ENCODE measurements around the gene UBE2H. TPM values are rescaled to one million over a fixed set of nuclear protein-coding genes. Genes with fewer than 3 reads are reported as not detected.

Gene UBE2H
- total RNA-seq, 2 experiments from 2014 or later: 35.6 to 42.1 TPM

- Mint-ChIP-seq H3K27ac (no peak overlapping the region), H3K4me1 (no peaks in the 10 kb centered on the region), H3K4me3 (no peak overlapping the region), H3K36me3 (no peaks in the 10 kb centered on the region), H3K9me3 (no peaks in the 10 kb centered on the region), H3K27me3 (peaks cover 5% of the 10 kb centered on the region)
- POLR2A ChIA-PET: interaction anchor here (0.5 kb wide), 1 partner anchor 10 kb away, joined by 4 read pairs; no protein-coding TSS in a partner anchor
- ATAC-seq (ENCODE audit: low read depth) (no peak), DNase-seq (peak; percentile 19)
Observed at GRCh38 chr7:129793506-129794310, 159.1 kb downstream of the UBE2H start.

GRCh38 chr7:129792721-129793120, 160.0 kb downstream of the UBE2H start:
- peaks cover 6% of the 10 kb centered on the region for H3K27me3 Mint-ChIP-seq
- H3K9me3 Mint-ChIP-seq: no peaks in the 10 kb centered on the region
- H3K36me3 Mint-ChIP-seq: no peaks in the 10 kb centered on the region
- POLR2A ChIA-PET: no interaction called here
- no peak overlapping the region for H3K27ac Mint-ChIP-seq
- DNase-seq (no peak), ATAC-seq (ENCODE audit: low read depth) (no peak)
- H3K4me3 Mint-ChIP-seq: no peak overlapping the region
- no peaks in the 10 kb centered on the region for H3K4me1 Mint-ChIP-seq

- ATAC-seq (ENCODE audit: low read depth) (no peak), DNase-seq (no peak)
- Mint-ChIP-seq H3K4me3 (no peak overlapping the region), H3K27me3 (peaks cover 32% of the 10 kb centered on the region), H3K9me3 (no peaks in the 10 kb centered on the region), H3K4me1 (peaks cover 8% of the 10 kb centered on the region), H3K36me3 (no peaks in the 10 kb centered on the region), H3K27ac (no peak overlapping the region)
- POLR2A ChIA-PET: no interaction called here
Observed at GRCh38 chr7:129790136-129790535, 162.6 kb downstream of the UBE2H start.

GRCh38 chr7:129789652-129790051, 163.1 kb downstream of the UBE2H start:
- peaks cover 9% of the 10 kb centered on the region for H3K4me1 Mint-ChIP-seq
- peaks cover 37% of the 10 kb centered on the region for H3K27me3 Mint-ChIP-seq
- POLR2A ChIA-PET: no interaction called here
- DNase-seq (no peak), ATAC-seq (ENCODE audit: low read depth) (no peak)
- H3K9me3 Mint-ChIP-seq: no peaks in the 10 kb centered on the region
- H3K36me3 Mint-ChIP-seq: no peaks in the 10 kb centered on the region
- no peak overlapping the region for H3K4me3 Mint-ChIP-seq
- no peak overlapping the region for H3K27ac Mint-ChIP-seq

- POLR2A ChIA-PET: no interaction called here
- H3K9me3 Mint-ChIP-seq: no peaks in the 10 kb centered on the region
- no peak for DNase-seq
- H3K4me1 Mint-ChIP-seq: peaks cover 9% of the 10 kb centered on the region
- no peaks in the 10 kb centered on the region for H3K36me3 Mint-ChIP-seq
- no peak for ATAC-seq (ENCODE audit: low read depth)
- peaks cover 43% of the 10 kb centered on the region for H3K27me3 Mint-ChIP-seq
- H3K27ac Mint-ChIP-seq: no peak overlapping the region
- H3K4me3 Mint-ChIP-seq: no peak overlapping the region
Observed at GRCh38 chr7:129789000-129789399, 163.8 kb downstream of the UBE2H start.

GRCh38 chr7:129786825-129787563, 165.8 kb downstream of the UBE2H start:
- Mint-ChIP-seq H3K36me3 (no peaks in the 10 kb centered on the region), H3K4me3 (peak overlapping the region; percentile 47), H3K27me3 (peaks cover 63% of the 10 kb centered on the region), H3K4me1 (peaks cover 22% of the 10 kb centered on the region), H3K27ac (no peak overlapping the region), H3K9me3 (no peaks in the 10 kb centered on the region)
- DNase-seq: no peak
- POLR2A ChIA-PET: no interaction called here
- no peak for ATAC-seq (ENCODE audit: low read depth)

- no peaks in the 10 kb centered on the region for H3K9me3 Mint-ChIP-seq
- H3K36me3 Mint-ChIP-seq: no peaks in the 10 kb centered on the region
- DNase-seq (no peak), ATAC-seq (ENCODE audit: low read depth) (peak; percentile 15)
- POLR2A ChIA-PET: interaction anchor here (0.6 kb wide), 1 partner anchor 655 kb away, joined by 3 read pairs; the partner anchor contains the start of gene CEP41
- H3K4me1 Mint-ChIP-seq: peaks cover 31% of the 10 kb centered on the region
- H3K27me3 Mint-ChIP-seq: peaks cover 67% of the 10 kb centered on the region
- H3K27ac Mint-ChIP-seq: no peak overlapping the region
- peak overlapping the region; percentile 52 for H3K4me3 Mint-ChIP-seq
Observed at GRCh38 chr7:129785685-129786514, 166.9 kb downstream of the UBE2H start.

GRCh38 chr7:129784783-129785684, 167.7 kb downstream of the UBE2H start:
- DNase-seq: no peak
- ATAC-seq (ENCODE audit: low read depth): no peak
- H3K27me3 Mint-ChIP-seq: peaks cover 67% of the 10 kb centered on the region
- peaks cover 31% of the 10 kb centered on the region for H3K4me1 Mint-ChIP-seq
- POLR2A ChIA-PET: no interaction called here
- no peaks in the 10 kb centered on the region for H3K36me3 Mint-ChIP-seq
- peak overlapping the region; percentile 52 for H3K4me3 Mint-ChIP-seq
- no peaks in the 10 kb centered on the region for H3K9me3 Mint-ChIP-seq
- no peak overlapping the region for H3K27ac Mint-ChIP-seq

GRCh38 chr7:129784437-129784782, 168.3 kb downstream of the UBE2H start:
- Mint-ChIP-seq H3K9me3 (no peaks in the 10 kb centered on the region), H3K36me3 (no peaks in the 10 kb centered on the region), H3K27me3 (peaks cover 67% of the 10 kb centered on the region), H3K27ac (no peak overlapping the region), H3K4me3 (no peak overlapping the region), H3K4me1 (peaks cover 31% of the 10 kb centered on the region)
- DNase-seq (no peak), ATAC-seq (ENCODE audit: low read depth) (no peak)
- POLR2A ChIA-PET: interaction anchor here (0.7 kb wide), 1 partner anchor 10 kb away, joined by 4 read pairs; no protein-coding TSS in a partner anchor

- H3K27me3 Mint-ChIP-seq: peaks cover 72% of the 10 kb centered on the region
- H3K4me3 Mint-ChIP-seq: peak overlapping the region; percentile 47
- ATAC-seq (ENCODE audit: low read depth): no peak
- DNase-seq: no peak
- POLR2A ChIA-PET: no interaction called here
- peaks cover 31% of the 10 kb centered on the region for H3K4me1 Mint-ChIP-seq
- H3K9me3 Mint-ChIP-seq: no peaks in the 10 kb centered on the region
- no peak overlapping the region for H3K27ac Mint-ChIP-seq
- no peaks in the 10 kb centered on the region for H3K36me3 Mint-ChIP-seq
Observed at GRCh38 chr7:129783584-129783919, 169.2 kb downstream of the UBE2H start.

- H3K4me3 Mint-ChIP-seq: peak overlapping the region; percentile 50
- H3K27ac Mint-ChIP-seq: no peak overlapping the region
- peaks cover 78% of the 10 kb centered on the region for H3K27me3 Mint-ChIP-seq
- H3K4me1 Mint-ChIP-seq: peaks cover 33% of the 10 kb centered on the region
- H3K9me3 Mint-ChIP-seq: no peaks in the 10 kb centered on the region
- ATAC-seq (ENCODE audit: low read depth) (no peak), DNase-seq (no peak)
- no peaks in the 10 kb centered on the region for H3K36me3 Mint-ChIP-seq
- POLR2A ChIA-PET: no interaction called here
Observed at GRCh38 chr7:129782818-129783583, 169.8 kb downstream of the UBE2H start.
